HG03097 (cell line): Measurements from ENCODE around the gene ODC1.
"Not testable (repeated sequence)": the region's sequence is repeated elsewhere in the genome, so short reads cannot be mapped to it uniquely, and the experiment has no call there.

Experiments used
- ATAC-seq: cut with Tn5 transposase; IDR thresholded peaks from one replicate; pipeline ENCODE4 v1.9.1; 2021; ENCODE audit not compliant: unreplicated experiment, low FRiP score

The ODC1 gene

DNA sequence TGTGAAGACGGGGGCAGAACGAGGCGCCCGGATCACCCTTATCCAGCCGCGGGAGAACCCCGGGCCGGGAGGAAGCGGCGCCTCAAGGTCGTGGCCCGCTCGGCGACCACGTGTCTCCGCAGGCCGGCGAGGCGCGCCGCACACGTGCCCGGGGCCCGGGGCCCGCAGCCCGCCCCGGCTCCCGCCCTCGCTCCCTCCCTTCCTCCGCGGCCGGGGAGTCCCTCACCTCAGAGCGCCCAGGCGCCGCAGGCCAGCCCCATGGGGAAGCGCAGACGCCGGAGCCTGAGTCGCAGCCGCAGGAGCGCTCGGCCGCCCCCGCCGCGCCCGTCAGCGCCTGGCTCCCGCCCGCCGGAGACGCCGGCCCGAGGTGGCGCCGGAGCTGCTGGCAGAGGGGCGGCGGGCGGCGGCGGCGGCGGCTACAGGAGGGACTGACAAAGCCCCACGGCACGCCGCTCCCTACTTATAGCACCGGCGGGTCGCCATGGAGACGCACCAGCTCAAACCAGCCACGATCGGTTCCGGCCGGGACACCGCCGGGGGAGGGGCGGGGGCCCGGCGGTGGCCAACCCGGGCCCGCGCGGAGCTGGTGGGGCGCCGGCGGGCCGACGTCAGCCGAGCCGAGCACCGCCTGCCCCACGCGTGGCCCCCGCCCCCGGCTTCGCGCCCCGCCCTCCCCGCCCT lies at the start of gene ODC1:
ODC1 (minus strand) TSS at position 433 of the 681 bp plus-strand sequence. CDS start 3,295 bp downstream, outside the sequence.
- ATAC-seq, result peak; percentile 68

DNA sequence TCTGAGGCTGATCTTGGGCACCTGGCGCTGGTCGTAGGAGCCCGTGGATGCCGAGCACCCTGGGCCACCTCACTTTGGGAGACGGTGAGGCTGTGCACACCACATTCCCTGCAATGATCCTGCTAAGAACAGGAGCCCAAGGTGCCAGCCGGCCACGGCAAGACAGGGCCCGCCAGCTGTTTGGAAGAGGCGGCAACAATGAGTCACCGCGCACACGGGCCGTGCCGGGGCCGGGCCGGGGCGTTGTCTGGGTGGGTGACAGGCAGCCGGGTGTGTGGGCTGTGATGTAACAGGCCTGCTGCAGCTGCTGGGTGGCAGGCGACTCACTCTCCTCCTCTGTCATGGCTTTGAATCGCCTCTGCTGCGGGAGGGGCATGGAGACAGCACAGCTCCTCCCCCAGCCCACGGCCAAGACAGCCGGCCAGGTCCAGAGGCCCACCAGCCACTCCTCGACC lies 49.7 kb upstream of the ODC1 start:
- no peak for ATAC-seq

DNA sequence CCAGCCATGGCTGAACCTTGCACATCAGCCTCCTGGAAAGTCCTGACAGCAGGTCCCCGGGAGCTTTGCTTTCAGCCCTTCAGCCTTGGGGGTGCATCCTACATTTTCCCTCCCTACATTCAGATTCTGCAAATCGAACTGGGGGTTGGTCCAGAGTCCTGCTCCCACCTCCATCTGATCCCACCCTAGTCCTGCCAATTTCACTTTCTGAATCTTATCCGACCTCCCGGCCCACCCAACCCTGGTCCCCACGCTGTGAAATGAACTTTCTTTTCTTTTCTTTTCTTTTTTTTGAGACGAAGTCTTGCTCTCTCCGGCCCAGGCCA lies 47.8 kb upstream of the ODC1 start:
- ATAC-seq, result no peak

DNA sequence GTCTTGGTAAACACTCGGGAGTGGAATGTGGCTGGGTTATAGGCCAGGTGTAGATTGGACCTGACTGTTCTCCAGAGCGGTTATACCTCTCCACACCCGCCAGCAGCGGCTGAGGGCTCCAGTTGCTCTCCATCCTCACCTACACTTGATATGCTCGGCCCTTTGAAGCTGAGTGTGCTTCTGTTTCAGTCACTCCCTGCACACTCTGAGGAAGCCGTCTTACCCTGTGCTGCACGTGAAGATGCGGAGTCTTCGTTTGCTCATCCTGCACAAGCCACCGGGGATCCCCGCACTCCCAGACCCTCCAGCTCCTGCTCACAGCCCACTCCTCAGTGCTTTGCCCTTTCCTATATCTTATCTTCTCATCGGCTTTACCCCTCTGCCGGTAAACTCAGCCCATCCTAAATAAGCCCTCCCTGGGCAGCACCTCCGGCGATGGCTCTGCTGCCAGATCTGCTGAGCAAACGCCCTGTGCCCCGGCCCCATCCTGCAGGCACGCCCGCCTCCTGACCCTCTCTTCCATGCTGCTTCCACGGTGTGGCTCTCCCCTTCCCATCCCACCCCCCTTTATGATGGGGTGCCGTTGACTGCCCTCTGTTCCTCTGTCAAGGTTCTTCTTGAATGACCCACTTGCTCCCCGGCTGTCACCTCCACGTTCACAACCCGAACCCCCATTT lies 47.3 kb upstream of the ODC1 start:
- no peak for ATAC-seq

DNA sequence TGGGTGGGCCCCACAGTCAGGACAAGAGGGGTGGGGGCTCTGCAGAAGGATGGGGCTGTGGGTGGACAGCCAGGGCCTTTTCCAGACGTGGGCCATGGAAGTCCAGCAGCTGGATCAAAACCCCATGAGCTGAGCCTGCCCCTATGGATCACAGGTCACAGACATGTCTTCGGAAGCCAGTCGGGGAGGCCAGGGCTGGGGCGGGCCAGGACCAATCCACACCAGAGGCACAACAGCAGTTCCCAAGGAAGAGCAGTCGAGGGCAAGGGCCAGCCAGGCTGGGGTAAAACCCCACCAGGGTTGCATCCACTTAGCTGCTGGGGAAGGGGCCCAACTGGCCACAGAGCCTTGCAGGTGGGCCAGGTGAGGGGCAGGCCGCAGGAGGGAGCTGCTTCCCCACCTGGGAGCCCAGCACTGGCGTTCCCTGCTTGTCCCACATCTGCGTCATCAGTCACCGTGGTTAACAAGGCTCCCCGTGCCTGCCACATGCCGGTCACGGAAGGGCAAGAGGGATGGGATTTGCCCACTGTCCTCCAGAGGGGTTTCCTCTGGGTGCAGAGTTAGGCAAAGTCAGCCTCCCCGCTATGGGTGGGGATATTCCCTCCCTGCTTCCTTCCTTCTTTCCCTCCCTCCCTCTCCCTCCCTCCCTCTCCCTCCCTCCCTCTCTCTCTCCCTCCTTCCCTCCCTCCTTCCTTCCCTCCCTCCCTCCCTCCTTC lies 46.4 kb upstream of the ODC1 start:
- ATAC-seq, result no peak

DNA sequence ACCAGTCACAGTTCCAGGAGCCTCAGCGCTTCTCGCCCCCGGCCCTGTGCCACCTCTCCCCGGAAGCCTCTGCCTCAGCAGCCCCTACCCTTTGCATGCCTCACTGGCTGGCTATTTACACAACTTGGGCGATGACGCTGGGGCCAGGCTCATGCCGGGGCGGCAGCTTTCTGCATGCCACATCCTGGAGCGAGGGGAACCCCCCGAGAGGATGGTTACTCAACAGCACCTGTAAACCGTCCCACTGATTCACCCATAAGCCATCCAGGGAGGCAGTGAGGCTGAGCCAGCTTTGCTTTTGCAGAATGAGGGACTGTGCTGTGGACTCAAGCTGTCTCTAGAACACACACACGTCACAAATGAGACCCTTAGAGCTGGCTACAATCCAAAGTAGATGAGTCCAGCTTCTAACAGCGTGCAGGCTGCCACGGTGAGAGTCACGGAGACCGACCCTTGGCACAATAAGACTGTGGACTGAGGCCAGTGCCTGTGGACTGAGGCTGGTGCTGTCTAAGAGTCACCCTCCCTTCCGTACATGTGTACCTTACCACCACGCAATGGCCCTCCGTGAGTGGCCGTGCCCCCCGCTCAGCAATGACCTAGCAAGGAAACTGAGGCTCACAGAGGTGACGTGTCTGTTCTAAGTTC lies 45.6 kb upstream of the ODC1 start:
- peak; percentile 83 for ATAC-seq

DNA sequence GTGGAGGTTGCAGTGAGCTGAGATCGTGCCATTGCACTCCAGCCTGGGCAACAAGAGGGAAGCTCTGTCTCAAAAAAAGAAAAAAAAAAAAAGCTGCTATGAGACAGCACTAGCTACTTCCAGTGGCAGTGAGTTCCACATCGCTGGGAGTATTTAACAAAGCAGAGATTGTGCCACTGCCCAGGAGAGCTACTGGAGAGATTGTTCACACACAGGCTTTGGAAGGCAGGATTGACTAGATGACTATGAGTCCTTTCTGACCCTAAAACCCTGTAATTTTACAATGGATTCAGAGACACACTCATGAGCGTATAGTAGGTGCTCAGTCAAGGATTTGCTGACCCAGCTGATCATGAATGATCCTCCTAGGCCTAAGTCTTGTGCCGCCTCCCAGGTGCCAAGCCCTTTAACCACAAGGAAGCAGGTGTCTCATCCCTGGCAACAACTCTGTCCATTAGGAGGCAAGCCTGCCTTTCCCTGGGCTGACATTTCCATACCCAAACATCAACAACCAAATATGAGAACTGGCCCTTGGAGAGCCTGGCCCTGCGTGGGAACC lies 45.0 kb upstream of the ODC1 start:
- ATAC-seq, result no peak

DNA sequence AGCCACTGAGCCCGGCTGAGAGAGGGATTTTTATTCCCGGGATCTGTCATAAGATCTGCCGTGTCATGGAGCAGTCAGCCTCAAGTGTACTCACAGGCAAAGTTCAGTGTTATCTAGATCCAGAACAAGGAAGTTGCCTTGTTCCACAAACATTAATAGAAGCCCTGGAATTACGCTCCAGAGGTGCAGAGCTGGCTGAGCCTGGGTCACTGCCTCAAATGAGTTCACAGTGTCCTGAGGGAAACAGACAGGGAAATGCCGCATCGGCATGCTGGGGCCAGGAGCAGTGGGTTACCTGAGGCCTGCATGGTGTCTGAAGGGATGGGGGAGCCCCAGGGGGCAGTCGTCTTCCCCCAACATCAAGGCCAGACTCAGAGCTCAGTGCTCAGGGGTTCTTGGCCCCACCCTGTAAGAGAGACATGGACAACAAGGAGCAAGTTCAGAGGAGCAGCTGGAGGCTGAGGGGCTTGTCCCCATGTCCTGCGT lies 42.7 kb upstream of the ODC1 start:
- no peak for ATAC-seq

DNA sequence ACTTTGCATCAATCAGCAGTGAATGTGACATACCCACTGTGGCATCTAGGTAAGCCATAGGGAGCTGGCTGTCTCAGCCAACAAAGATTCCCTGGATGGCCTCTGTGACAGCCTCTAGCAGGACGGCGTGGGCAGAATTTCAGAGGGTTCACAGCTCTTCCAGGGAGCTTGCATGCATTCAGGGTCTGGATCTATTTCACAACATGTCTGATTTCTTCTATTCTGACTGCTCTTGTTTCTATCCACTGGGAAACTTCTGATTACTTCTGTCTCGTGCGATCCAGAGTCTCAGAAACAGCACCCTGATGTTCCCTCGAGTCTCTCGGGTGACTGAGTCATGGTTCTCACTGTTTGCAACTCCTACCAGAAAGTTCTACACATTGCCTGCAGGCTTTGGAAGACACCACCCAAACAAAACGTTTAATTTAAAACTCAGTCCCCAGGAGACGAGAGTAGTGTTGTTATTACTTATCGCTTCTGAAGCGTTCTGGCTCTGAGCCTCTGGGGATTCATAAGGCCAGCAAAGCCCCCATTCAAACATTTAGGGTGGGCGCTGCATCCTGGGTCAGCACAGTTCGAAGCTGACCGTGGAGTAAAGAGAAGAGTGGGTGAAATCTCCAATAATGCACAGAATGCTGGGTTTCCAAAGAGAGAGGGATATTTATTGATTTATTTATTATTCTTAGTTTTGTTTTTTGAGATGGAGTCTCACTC lies 41.9 kb upstream of the ODC1 start:
- no peak for ATAC-seq

DNA sequence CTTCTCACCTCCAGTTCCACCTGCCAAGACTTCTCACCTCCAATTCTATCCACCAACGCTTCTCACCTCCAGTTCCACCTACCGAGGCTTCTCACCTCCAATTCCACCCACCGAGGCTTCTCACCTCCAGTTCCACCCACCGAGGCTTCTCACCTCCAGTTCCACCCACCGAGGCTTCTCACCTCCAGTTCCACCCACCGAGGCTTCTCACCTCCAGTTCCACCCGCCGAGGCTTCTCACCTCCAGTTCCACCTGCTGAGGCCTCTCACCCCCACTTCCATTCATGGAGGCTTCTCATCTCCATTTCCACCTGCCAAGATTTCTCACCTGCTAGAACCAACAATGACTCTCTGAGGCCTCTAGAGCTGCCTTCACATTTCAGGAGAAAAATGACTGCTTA lies 40.0 kb upstream of the ODC1 start:
- ATAC-seq, result not testable (repeated sequence)

DNA sequence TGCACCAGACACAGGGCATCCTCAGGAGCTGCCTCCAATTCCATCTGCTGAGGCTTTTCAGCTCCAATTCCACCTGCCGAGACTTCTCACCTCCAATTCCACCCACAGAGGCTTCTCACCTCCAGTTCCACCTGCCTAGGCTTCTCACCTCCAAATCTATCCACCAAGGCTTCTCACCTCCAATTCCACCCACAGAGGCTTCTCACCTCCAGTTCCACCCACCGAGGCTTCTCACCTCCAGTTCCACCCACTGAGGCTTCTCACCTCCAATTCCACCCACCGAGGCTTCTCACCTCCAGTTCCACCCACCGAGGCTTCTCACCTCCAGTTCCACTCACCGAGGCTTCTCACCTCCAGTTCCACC lies 39.6 kb upstream of the ODC1 start:
- not testable (repeated sequence) for ATAC-seq

DNA sequence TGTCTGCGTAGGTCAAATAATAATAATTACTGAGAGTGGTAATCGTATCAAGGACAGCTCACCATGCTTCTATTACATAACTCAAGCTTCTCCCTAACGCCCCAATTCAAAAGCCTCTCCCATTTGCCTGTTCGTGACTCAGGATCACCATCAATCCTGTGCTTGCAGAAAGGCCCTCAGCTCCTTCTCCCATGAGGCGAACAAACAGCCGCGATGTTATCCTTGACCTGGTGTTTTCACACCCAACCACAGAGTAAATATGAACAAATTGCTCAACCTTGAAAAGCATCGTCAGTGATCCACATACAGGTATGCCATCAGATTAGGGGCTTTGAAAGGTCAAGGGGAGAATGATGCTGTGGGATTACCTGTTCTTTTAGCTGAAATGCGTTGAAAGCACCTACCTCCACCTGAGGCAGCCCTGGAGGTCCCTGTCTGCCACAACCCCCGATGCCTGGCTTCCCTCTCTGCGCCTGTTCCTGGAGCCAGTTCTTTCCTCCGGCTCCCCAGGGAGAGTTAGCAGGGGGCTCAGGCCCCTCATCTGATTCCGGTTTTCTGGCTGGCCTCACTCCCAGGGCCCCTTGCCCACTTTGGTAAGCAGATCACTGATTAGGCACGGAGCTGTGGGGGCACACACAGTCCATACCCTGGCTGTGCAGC lies 39.1 kb upstream of the ODC1 start:
- ATAC-seq, result no peak

DNA sequence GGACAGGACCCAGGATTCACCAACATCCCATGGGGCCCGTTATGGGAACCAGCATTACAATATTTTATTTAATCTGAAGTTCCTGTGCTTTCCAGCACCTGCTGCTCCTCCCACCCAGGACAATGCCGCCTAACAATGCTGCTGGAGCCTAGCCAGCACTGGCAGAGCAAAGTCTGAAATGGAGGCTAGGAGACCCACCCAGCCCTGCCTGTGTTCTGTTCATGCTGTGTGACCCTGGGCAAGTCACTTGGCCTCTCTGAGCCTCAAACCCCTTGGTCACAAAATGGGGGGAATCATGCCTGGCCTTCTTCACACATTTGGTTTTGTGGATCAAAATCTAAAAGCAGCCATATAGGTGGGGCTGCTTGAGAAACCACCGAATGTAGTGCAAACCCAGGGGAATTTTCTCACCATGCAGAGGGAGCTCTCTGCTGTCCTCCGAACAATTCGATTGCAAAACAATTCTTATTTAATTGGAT lies 38.5 kb upstream of the ODC1 start:
- no peak for ATAC-seq

DNA sequence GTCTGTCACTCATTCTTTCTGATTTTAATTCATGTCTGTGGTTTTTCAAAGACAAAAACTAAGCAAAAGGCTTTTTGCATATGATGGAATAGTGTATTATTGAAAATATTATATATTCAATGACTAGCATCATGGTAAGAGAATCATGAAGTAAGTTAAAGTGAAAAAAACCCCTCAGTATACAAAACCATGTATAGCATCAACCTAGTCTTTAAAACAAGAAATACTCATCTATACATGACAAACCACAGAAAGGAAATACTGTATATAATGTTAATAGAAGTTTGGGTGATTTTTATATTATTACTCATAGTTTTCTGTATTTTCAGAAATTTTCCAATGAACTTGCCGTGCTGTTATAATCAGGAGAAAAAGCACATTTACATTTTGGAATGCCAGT lies 38.0 kb upstream of the ODC1 start:
- ATAC-seq, result no peak

DNA sequence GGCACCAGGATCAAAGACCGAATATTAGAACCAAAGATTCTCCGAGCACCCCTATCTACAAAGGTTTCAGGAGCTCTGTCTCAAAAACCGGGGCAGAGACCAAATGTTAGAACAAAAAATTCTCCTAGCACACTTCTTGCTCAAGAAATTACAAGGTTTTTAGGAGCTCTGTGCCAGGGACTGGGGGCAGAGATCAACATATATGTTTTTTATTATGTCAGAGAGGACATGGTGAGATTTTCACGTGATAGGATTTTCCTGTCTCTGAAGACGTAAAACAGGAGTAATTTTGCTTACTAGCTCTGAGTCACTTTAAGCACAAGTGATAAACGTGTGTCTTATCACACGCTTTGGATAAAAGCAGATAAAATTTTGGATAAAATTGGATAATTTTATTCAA lies 34.8 kb upstream of the ODC1 start:
- no peak for ATAC-seq

DNA sequence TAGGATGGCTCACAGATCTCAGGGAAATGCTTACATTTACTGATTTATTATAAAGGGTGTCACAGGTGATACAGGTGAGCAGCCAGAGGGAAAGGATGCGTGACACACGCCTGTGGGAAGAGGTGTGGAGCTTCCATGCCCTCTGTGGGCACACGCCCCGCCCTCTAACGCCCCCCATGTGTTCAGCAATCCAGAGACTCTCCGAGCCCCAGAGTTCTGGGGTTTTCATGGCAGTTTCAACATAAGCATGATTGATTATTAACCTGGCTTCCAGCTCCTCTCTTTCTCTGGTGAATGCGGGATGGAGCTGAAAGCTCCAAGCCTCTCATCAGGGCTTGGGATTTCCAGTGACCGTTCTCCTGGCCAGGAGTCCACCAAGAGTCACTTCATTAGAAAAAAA lies 34.3 kb upstream of the ODC1 start:
- no peak for ATAC-seq

DNA sequence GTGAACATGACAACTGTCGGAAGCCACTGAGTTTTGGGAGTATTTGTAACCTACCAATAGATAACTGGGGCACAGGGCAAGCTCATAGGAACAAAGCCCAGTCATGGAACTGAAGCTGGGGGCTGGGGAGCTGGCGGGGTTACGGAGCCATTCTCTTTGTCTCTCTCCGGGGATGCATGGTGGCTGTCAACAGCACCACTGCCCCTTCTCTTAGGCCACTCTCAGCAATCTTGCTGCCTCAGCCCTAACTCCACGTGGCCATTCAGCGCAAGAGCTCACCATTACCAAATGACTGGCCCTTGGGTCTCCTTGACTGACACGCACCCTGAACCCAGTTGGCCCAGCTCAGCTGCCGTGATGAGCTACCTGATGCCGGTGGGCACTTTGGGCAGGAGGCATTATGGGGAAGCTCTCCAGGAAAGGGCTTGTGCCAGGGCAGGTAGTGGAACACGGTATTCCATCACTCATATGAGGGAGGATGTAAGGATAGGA lies 33.6 kb upstream of the ODC1 start:
- no peak for ATAC-seq

DNA sequence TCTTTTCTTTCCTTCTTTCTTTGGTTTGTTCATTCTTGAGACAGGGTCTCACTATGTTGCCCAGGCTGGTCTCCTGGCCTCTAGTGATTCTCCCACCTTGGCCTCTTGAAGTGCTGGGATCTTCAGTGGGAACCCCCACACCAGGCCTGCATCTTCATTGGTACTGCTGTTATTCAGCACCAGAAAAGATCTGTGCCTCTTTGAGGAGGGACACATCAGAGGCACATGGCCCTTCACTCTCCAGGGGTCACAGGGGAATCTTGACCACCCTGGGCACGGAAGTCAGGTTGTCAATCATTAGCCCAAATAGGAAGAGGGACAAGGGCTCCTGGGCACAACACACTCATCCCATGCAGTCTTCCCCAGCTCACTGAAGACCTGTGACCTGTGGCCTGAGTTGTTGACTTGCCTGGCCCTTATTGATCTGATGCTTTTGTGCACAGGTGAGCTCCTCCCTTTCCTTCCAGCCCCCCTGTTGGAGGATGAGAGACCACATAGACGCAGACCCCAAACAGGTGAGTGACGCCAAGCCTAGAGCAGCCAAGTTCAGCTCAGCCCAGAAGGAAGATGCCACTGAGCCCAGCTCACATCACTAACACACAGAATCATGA lies 33.0 kb upstream of the ODC1 start:
- ATAC-seq, result no peak

DNA sequence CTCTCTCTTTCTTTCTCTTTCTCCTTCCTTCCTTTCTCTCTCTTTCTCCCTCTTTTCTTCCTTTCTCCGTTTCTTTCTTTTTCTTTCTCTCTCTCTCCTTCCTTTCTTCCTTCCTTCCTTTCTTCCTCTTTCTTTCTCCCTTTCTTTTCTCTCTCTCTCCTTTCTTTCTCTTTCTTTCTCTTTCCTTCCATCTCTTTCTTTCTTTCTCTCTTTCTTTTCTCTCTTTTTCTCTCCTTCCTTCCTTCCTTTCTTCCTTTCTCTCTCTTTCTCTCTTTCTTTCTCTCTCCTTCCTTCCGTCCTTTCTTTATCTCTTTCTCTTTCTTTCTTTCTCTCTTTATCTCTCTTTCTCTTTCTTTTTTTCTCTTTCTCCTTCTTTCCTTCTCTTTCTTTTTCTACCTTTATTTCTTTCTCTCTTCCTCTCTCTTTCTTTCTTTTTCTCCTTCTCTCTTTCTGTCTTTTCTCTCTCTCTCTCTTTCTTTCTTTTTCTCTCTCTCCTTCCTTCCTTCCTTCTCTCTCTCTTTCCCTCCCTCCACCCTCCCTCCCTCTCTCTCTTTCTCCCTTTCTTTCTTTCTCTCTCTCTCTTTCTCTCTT lies 32.3 kb upstream of the ODC1 start:
- no peak for ATAC-seq
